SK-N-SH treated with all-trans-retinoic acid at 6 μM for 48 hours (cell line): ENCODE results near the gene KASH5.

Experiments used
- ARNTL ChIP-seq: fragments of 450-650 bp; formaldehyde crosslinking; IDR thresholded peaks from 2 replicates; pipeline ENCODE4 v1.5.0; 2020; ENCODE audit warnings: low read depth, mild to moderate bottlenecking, moderate library complexity, borderline replicate concordance
- OSR1 ChIP-seq: fragments of 250-450 bp; sonication (Bioruptor Pico); IDR thresholded peaks from 2 replicates; pipeline ENCODE4 v1.8.0; 2022; ENCODE audit warnings: moderate library complexity, mild to moderate bottlenecking, inconsistent platforms
- SNAI2 ChIP-seq: fragments of 250-450 bp; sonication (Bioruptor Pico); IDR thresholded peaks from 2 replicates; pipeline ENCODE4 v1.5.0; 2020; ENCODE audit warnings: mild to moderate bottlenecking, moderate library complexity

- TF ChIP-seq ARNTL (CRISPR knock-in tag) (no peak), OSR1 (CRISPR knock-in tag) (no peak), SNAI2 (CRISPR knock-in tag) (no peak)
These were observed 60.4 kb downstream of the KASH5 start for GRCh38 chr19:49448432-49448786.
